Measurements from ENCODE around the gene ZNF169.
"Not testable (repeated sequence)": the region's sequence is repeated elsewhere in the genome, so short reads cannot be mapped to it uniquely, and the experiment has no call there.

The ZNF169 gene

DNA sequence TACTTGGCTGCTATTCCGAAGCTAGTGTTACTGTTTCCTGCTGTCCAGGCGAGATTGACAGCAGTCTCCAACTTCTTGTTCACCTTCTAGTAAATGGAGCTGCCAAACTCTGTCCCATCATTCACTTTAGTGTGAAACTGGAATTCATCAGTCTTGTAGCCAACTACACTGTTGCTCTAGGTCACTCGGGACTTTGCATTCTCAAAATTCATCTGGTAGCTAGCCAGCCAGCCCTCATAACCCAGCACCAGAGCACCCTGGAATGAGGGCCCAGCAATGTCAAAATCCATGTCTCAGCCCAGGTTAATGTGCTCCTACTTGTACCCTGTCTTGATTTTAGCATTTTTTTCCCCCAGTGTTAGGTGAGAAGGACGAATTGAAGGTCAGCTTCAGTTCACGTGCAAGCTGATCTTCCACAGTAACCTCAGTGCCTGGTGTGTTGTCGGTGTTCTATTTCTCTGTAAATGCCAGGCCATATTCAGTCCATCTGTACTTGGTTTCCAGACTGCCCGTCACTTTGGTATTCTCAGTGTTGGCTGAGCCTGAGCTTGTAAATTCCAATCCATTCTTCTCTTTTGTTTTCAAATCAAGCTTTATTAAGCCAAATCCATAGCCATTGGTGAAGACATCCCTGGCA is 28.9 kb downstream of the ZNF169 start:
- no peak for DNase-seq

DNA sequence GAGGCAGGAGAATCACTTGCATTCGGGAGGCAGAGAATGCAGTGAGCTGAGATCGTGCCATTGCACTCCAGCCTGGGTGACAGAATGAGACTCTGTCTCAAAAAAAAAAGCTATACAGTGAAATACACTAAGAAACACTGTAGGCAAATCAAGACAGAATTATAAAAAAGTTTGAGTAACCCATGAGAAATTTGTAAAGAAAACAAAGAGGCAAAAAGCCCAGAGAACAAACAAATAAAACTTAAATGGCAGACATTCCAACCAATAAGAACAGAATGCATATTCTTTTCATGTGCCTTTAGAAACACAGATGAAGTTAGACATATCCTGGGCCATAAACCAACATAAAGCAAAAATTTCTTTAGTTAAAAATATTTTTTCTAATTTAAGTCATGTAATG is 30.6 kb downstream of the ZNF169 start:
- DNase-seq = no peak

DNA sequence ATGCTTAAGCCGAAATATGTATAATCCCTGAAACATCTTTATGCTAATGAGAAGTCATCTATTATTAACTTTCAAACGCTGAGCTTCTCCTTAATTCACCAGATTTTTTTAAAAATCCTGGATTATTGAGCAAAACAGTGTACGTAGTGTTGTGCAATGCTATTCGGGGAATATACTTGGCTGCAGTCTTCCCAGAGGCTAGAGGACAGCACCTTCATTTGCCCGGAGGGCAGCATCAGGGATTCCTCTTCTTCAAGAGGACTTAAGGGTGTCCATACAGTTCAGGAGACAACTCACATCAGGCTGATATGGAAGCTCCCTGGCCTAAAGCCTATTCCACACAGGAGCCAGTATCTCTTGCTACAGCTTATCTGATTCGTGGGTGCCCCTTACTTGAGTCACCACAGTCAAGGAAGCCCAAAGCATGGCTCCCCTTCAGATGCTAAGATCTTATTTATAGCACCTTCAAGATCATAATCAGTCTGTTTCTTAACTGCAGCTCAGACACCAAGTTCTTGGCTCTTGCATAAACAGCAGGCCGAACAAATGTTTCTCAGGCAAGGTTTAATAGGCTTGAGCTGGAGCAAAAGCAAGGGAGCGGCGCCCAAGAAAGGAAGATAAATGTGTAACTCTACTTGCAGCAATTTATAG is 40.0 kb downstream of the ZNF169 start:
- DNase-seq = no peak

DNA sequence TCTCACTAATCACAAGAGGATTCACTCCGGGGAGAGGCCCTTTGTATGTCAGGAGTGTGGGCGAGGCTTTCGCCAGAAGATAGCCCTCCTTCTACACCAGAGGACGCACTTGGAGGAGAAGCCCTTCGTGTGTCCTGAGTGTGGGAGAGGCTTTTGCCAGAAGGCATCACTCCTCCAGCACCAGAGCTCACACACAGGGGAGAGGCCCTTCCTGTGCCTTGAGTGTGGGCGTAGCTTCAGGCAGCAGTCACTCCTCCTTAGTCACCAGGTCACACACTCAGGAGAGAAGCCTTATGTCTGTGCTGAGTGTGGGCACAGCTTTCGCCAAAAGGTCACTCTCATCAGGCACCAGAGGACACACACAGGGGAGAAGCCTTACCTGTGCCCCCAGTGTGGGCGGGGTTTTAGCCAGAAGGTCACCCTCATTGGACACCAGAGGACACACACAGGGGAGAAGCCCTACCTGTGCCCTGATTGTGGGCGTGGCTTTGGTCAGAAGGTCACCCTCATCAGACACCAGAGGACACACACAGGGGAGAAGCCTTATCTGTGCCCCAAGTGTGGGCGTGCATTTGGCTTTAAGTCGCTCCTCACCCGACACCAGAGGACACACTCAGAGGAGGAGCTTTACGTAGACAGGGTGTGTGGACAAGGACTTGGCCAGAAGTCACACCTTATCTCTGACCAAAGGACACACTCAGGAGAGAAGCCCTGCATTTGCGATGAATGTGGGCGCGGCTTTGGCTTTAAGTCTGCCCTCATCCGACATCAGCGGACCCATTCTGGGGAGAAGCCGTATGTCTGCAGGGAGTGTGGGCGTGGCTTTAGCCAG is 41.6 kb downstream of the ZNF169 start:
- no peak for DNase-seq

DNA sequence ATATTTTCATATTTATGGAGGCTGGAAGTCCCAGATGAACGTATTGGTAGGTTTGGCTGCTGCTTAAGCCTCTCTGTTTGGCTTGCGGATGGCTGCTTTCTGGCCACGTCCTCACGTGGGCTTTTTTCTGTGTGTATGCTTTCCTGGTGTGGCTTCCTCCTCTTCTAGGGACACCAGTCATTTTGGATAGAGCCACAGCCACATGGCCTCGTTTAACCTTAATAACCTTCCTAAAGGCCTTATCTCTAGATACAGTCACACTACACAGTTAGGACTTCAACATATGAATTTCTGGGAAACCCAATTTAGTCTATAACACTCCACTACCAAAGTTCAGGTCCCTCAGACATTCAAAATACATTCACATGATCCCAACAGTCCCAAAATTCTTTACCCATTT is 42.5 kb downstream of the ZNF169 start:
- no peak for DNase-seq

DNA sequence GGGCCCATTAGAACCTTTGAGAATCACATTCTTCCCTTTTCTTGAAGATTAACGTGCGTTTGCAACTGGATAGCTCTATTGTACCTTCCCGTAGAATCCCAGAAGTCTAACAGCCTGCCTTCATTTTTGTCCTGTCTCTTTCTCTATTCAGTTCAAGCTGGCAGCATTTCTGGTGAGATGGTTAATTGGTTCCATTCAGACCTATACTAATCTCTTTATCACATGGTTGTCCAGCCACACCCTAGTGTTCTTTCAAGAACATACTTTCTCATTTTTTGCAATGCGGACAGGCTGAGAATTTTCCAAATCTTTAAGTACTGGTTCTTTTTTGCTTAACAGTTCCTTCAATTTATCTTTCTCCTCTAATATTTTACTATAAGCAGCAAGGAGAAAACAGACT is 43.3 kb downstream of the ZNF169 start:
- DNase-seq = no peak

DNA sequence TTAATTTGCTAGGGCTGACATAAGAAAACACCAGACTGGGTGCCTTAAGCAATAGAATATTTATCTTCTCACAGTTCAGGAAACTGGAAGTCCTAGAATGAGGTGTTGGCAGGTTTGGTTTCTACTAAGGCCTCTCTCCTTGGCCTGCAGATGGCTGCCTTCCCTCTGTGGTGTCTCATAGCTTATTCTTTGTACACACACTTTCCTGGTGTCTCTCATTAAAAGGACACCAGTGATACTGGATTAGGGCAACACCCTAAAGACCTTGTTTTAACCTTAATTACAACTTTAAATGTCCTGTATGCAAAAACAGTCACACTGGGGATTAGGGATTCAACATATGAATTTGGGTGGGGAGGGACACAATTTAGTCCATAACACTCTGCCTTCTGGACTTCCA is 44.2 kb downstream of the ZNF169 start:
- no peak for DNase-seq

DNA sequence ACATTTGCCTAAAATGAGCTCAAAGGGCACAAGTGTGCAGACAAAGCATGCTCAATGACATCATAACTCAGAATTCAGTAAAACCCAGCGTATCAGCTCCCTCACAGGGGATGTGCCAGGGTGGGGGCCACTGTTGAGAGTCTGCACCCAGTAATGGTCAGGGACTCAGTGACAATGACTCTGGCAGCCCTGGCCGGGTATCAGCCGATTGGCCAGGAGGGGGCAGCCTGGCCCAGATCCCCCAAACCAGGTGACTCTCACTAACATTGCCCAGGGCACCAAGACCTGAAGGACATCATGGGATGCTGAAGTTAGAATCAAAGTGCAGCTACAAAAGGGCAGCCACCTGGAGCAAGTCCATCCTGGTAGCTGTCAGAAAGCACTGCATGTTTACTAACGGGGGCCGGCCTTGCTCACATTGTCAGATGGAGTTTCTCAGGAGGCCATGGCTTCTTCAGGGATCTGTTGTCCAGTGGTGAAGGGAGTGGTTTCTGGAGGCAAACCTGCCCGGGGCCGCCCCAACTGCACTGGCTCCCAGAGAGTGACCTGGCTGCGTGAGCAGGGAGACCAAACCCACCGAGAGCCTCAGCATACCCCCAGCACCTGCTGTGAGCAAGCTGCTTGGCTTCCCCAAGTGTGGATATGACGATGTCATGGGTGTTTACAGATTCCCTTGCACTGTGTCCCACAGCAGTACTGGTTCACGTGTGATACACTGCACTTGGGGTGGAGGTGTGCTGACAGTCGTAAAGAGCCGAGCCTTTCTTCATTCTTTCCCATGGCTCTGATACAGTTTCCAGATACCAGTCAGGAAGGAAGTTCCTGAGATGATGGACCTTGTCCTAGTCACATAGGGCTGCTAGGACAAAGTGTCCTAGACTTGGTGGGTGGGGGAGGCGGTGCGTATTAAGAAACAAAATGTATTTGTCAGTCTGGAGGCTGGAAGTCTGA is 56.2 kb downstream of the ZNF169 start:
- DNase-seq = not testable (repeated sequence)

DNA sequence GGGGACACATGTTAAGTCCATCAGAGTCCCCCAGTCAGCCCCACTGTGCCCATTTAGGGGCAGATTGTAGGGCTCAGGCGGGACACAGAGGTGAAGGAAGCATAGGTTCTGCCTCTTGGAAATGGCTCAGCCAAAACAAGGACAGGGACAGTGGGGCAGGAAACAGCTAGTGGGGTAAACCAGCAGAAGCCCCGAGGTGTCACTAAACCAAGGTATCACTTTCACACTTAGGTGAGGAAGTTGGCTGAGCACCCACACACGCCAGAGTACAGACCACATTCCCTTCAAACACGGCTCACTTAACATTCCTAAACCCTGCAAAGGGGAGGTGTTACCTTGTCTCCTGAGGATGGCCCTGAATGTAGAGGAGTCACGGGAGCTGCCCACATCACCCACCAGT is 57.1 kb downstream of the ZNF169 start:
- DNase-seq = not testable (repeated sequence)

DNA sequence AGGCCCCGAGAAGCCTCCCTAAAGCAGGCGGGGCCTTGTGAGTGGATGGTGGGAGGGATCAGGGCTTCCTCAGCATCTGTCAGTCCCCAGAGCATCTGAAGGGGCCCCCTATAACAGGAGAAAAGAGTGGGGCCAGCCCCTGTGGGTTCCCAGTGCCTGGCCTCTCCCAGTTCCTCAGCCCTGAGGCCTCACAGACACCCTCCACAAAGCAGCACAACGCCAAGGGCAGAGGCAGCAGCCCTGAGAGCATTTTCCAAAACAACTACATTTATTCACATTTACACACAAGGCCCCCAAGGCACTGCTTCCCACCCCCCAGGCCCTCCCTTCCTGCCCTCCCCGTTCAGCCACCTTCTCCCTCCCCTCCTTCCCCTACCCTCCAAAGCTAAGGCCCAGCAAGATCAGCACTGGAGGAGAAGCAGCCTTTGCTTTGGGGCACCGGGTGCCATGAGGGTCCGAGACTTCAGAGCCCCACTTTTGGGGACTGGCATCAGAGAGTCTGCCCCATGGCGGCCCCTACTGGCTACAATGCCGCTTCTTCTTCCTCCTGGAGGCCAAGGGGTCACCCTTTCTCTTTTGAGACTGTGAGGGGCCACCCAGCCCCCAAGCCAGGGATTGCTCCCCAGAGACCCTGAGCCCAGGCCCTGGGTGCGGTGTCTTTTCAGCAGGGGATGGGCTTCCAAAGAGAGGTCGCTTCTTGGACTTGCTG is 59.0 kb downstream of the ZNF169 start:
- not testable (repeated sequence) for DNase-seq

DNA sequence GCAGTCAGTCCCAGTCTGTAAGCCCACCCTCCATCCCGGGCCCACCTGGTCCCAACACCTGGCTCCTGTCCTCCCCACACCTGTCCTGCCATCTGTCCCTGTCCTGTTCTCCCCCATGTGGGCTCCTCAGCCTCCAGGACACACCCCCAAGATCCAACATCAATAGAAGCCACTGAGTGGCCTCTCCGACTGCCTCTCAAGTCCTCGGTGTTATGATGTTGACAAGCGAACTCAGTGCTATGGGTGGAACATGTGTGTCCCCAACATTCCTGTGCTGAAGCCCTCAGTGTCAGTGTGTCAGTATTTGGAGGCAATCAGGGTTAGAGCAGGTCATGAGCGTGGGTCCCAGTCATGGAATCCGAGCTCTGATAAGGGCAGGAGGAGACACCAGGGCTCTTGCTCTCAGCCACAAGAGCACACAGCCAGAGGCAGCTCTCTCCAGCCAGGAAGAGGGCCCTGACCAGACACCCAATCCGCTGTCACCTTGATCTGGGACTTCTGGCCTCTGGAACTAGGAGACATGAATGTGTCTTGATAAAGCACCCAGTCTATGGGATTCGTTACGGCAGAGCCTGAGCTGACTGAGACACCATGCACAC is 63.3 kb downstream of the ZNF169 start:
- not testable (repeated sequence) for DNase-seq

DNA sequence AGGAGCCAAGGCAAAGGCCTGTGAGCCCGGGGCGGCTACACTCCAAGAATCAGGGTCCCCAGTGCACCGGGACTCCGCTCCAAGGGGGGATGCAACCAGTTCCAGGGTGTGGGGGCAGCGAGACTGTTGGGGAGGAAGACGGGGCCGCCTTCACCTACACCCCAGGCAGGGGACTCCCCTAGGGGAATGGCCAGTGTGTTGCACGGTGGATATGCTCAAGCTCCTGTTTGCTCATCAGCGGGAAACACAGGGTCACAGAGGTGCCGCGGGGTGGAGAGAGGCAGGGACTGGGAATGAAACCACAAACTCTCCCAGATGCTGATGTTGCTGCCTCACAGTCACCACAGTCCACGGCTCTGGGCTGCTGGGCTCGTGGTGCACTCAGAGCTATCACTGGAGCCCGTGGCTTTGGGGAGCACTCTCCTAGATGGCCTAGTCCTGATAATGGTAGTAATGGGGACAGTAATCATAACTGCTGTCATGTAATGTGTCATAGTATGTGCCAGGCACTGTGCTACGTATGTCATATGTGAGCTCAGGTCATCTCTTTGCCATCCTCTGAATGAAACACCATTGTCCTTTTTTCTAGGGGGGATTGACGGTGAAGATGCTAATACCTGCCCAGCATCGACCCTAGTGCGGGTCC is 64.2 kb downstream of the ZNF169 start:
- not testable (repeated sequence) for DNase-seq

DNA sequence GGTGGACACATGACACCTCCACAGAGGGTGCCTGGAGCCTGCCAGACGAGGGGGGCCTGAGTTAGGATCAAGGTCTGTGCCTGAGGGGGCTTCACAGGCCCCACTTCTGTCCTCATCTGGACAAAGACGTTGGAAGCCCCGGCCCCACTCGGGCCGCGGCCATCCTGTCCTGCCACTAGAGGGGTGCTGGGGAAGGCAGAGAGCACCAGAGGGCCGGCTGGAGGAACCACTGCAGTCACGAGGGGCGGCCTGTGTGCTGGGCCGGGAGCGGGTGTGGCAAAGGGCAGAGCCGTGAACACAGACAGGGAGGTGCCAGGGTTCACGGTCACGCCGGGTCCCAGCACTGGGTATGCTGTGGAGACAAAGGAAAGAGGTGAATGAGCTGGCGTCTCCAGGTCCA is 66.5 kb downstream of the ZNF169 start:
- not testable (repeated sequence) for DNase-seq

DNA sequence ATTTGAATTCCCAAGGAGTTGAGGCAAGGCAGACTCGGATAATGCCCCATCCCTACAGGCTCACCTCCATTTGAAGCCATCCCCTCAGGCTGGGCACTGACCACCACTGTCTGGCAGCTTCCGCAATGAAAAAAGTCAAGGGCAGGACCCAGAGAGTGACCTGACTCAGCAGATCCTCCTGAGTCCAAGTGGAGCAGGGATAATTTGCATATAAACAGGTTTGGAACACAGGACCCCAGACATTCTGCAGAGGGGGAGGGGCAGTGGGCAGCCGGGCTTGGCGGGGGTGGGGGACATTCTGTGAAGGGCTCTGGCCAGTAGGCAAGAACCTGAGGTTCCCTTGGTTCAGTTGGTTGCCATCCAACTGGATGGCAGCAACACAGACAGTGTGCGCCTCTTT is 69.4 kb downstream of the ZNF169 start, which contains the start of gene NUTM2F:
TSS of gene NUTM2F (minus strand) at position 101 of the 400 bp plus-strand sequence. CDS start at position 80, 21 bp downstream.
- not testable (repeated sequence) for DNase-seq

DNA sequence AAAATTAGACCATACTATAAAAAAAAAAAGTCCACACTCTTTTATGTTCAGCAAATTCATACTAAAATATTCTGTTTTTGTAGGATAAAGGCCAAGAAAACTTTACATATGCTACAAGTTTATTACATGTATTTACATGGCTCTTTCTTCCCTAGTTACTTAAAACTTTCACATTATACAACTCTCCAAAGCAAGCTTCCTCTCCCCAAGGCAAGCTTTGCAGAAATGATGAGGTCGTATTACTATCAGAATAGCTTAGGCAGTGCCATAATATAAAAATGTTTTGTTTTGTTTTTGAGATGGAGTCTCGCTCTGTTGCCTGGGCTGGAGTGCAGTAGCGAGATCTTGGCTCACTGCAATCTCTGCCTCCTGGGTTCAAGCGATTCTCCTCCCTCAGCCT is 77.3 kb downstream of the ZNF169 start:
- not testable (repeated sequence) for DNase-seq

DNA sequence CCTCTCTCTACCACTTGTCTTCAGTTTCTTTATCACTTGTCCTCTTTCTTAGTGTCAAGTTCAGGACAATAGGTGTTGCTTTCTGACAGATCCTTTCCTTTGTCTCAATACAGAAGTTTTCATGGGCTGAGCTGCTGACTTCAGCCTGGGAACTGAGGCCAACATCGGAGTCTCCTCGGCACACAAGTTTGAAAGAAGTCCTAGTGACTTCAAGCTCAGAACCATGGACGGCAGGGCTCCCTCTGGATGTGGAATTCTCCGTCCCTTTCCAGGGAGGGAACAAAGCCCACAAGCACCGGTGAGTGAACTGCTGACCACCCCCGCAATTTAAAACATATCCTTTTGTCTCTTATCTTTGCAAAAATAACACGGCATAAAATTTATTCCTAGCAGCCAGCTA is 79.6 kb downstream of the ZNF169 start:
- not testable (repeated sequence) for DNase-seq

DNA sequence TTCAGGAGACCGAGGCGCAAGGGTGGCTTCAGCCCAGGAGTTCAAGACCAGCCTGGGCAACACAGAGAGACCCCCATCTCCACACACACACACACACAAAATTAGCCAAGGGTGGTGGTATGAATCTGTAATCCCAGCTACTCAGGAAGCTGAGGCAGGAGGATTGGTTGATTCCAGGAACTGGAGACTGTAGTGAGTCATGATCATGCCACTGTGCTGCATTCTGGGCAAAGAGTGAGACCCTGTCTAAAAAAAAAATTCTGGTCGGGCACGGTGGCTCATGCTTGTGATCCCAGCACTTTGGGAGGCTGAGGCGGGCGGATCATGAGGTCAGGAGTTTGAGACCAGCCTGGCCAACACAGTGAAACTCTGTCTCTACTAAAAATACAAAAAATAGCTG is 80.6 kb downstream of the ZNF169 start:
- not testable (repeated sequence) for DNase-seq

DNA sequence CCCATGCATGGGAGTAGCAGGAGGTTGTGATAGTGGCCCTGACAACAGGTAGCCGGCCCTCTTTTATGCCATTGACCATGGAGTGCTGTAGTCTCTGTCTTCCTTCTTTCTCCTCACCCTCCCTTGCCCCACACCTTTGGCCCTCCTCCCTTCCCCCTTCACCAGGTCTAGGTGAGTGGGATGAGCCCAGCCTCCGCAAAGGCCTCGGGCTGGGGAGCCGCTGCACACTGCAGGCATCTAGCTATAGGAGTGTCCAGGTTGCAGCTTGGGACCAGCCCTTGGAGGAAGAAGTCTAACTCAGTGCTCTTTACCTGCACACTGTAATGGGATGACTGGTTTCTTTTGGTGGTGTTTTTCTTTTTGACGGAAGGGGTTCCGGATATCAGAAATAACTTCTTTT is 81.7 kb downstream of the ZNF169 start:
- DNase-seq = not testable (repeated sequence)

DNA sequence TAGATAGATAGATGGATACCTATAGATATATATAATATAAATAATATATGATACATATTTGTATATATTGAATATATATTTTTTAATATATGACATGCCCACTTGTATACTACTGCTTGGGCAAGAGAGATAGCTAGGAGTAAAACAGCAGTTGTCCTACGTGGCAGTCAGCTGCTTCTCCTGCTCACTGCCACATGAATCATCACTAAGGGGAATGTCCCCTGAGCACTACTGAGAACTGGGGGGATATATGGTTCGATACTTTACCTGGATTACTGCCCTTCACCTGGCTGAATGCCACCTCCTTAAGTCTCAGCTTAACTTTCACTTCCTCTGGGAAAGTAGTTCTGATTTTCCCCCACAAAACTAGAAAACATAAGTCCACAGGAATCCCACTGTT is 82.6 kb downstream of the ZNF169 start:
- not testable (repeated sequence) for DNase-seq

DNA sequence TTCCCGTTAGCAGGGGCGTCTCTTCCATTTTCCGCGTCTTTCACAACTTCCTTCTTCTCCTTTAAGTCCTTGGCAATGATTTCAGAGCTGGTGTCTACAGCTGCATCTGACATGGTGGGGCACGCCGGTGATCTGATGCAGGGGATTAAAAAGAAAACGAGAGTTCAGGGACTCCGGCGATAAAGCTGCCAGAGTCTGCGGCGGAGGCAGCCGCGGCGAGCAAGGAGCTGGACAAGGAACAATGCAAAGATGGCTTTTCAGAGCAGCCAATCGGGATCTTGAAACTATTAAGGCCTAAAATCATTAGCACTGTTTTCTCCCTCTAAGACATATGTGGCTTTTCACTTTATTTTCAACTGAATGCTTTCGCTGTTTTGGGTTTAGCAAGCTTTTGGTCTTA is 88.4 kb downstream of the ZNF169 start:
- not testable (repeated sequence) for DNase-seq

DNA sequence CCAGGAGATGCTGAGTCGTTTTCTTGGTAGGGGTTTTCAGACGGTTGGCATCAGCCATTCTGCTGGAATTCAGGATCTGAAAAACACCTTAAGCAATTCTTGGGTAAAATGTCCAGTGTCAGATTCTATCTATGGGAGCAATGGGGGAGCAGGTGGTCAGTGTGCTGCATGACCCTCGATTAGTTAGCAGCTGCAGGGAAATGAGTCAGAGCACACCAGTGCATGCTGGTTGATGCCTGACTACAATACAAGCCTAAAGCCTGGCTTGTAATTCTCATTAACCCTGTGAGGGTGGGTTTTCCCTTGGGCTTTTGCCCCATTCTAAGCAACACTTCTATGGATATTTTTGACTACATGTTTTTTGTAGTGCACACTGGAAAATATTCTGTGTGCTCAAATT is 89.7 kb downstream of the ZNF169 start:
- not testable (repeated sequence) for DNase-seq

All from NCI-H526 treated with DMSO at 0.1 percent for 48 hours (cell line).